Smooth muscle cell (in vitro differentiated cells): Measurements from ENCODE around the gene CDK14. TPM values are rescaled to one million over a fixed set of nuclear protein-coding genes. Genes with fewer than 3 reads are reported as not detected.

Experiments
- DNase-seq: peaks from one replicate; lab custom pipeline; 2025; ENCODE audit not compliant: unreplicated experiment; lab: John Stamatoyannopoulos, UW
- H2AFZ ChIP-seq: fragments of 200-600 bp; sonication (generic); 2 replicates; pipeline ENCODE4 v1.6.0; 2016; ENCODE audit warnings: antibody characterized with exemption, low read depth, mild to moderate bottlenecking
- H3F3A ChIP-seq: fragments of 200-600 bp; sonication (generic); 2 replicates; pipeline ENCODE4 v1.6.0; 2017; ENCODE audit warnings: antibody characterized with exemption, low read depth
- H3K27ac ChIP-seq: fragments of 200-600 bp; sonication (generic); 2 replicates; pipeline ENCODE4 v1.5.1; 2016; ENCODE audit warnings: low read depth, mild to moderate bottlenecking
- H3K27me3 ChIP-seq: fragments of 200-600 bp; sonication (generic); 2 replicates; pipeline ENCODE4 v1.6.1; 2016; ENCODE audit warnings: low read depth, mild to moderate bottlenecking
- H3K36me3 ChIP-seq: fragments of 200-600 bp; sonication (generic); 2 replicates; pipeline ENCODE4 v1.5.1; 2016; ENCODE audit warnings: low read depth
- H3K4me1 ChIP-seq: fragments of 200-600 bp; sonication (generic); 2 replicates; pipeline ENCODE4 v1.5.1; 2016; ENCODE audit warnings: low read depth
- H3K4me2 ChIP-seq: fragments of 200-600 bp; sonication (generic); 2 replicates; pipeline ENCODE4 v1.6.0; 2016; ENCODE audit warnings: mild to moderate bottlenecking
- H3K4me3 ChIP-seq: fragments of 200-600 bp; sonication (generic); 2 replicates; pipeline ENCODE4 v1.5.1; 2016; ENCODE audit warnings: mild to moderate bottlenecking
- H3K79me2 ChIP-seq: fragments of 200-600 bp; sonication (generic); 2 replicates; pipeline ENCODE4 v1.6.0; 2016; ENCODE audit warnings: low read depth, mild to moderate bottlenecking
- H3K9ac ChIP-seq: fragments of 200-600 bp; sonication (generic); 2 replicates; pipeline ENCODE4 v1.6.0; 2016; ENCODE audit warnings: low read depth
- H3K9me3 ChIP-seq: fragments of 200-600 bp; sonication (generic); replicated peaks from 2 replicates; pipeline ENCODE4 v1.5.1; 2016; ENCODE audit warnings: low read depth
- H4K20me1 ChIP-seq: fragments of 200-600 bp; sonication (generic); 2 replicates; pipeline ENCODE4 v1.6.0; 2016; ENCODE audit warnings: low read depth
- CTCF ChIP-seq: fragments of 200-600 bp; sonication (generic); IDR thresholded peaks from 2 replicates; pipeline ENCODE4 v1.5.1; 2017; ENCODE audit warnings: borderline replicate concordance, mild to moderate bottlenecking, antibody characterized with exemption; ENCODE audit not compliant: insufficient read depth, poor library complexity, severe bottlenecking
- WGBS: methylation state at CpG from one replicate; pipeline ENCODE4 v1.1.7; 2016; ENCODE audit warnings: low lambda C conversion rate; 5-methylcytosine and 5-hydroxymethylcytosine counted together
- polyA plus RNA-seq: library from polyadenylated mRNA; unstranded; fragments of >200 nt; fragmentation: Nextera tagmentation; extraction: Ambion mirVana; gene quantifications from 2 replicates; pipeline ENCODE4 v1.2.1, GENCODE V29; 2016
- total RNA-seq: library from RNA; depleted of rRNA; stranded (reverse); fragments of >200 nt; gene quantifications from 2 replicates; pipeline ENCODE4 v1.2.3, GENCODE V29; 2014

CDK14 gene
- total and polyA plus RNA-seq, 2 experiments from 2014 or later, result 4.1 to 5.3 TPM

GRCh38 chr7:91046322-91047089 lies 450.4 kb downstream of the CDK14 start:
- no peaks in the 10 kb centered on the region for H4K20me1 ChIP-seq
- no peaks in the 10 kb centered on the region for H3K36me3 ChIP-seq
- peak overlapping the region; percentile 3 for H2AFZ ChIP-seq
- 86% methylated on average over 2 of the region's 2 CpGs for WGBS
- no peaks in the 10 kb centered on the region for H3K27me3 ChIP-seq
- H3F3A ChIP-seq, result no peaks in the 10 kb centered on the region
- H3K79me2 ChIP-seq, result no peaks in the 10 kb centered on the region
- peak; percentile 52 for TF ChIP-seq CTCF
- H3K4me3 ChIP-seq, result no peak overlapping the region
- no peak overlapping the region for H3K9ac ChIP-seq
- DNase-seq, result no peak
- no peak overlapping the region for H3K27ac ChIP-seq
- H3K4me2 ChIP-seq, result no peak overlapping the region
- no peaks in the 10 kb centered on the region for H3K9me3 ChIP-seq
- no peaks in the 10 kb centered on the region for H3K4me1 ChIP-seq

- Histone ChIP-seq H3K79me2 (no peaks in the 10 kb centered on the region), H3K27me3 (no peaks in the 10 kb centered on the region), H4K20me1 (no peaks in the 10 kb centered on the region), H3F3A (no peaks in the 10 kb centered on the region), H3K9ac (no peak overlapping the region), H3K4me3 (no peak overlapping the region), H3K4me1 (no peaks in the 10 kb centered on the region), H3K36me3 (no peaks in the 10 kb centered on the region), H3K27ac (no peak overlapping the region), H3K9me3 (no peaks in the 10 kb centered on the region), H2AFZ (no peak overlapping the region), H3K4me2 (no peak overlapping the region)
- no peak for TF ChIP-seq CTCF
- 94% methylated on average over 2 of the region's 2 CpGs for WGBS
- no peak for DNase-seq
Observed at GRCh38 chr7:91047636-91048035, 451.5 kb downstream of the CDK14 start.

GRCh38 chr7:91050677-91051076 lies 454.6 kb downstream of the CDK14 start:
- no peak overlapping the region for H2AFZ ChIP-seq
- no peak overlapping the region for H3K9ac ChIP-seq
- H3K27ac ChIP-seq, result no peak overlapping the region
- no peak for TF ChIP-seq CTCF
- no peaks in the 10 kb centered on the region for H3K27me3 ChIP-seq
- no peaks in the 10 kb centered on the region for H3K9me3 ChIP-seq
- no peaks in the 10 kb centered on the region for H3K79me2 ChIP-seq
- no peak overlapping the region for H3K4me2 ChIP-seq
- no peak overlapping the region for H3K4me3 ChIP-seq
- H3K36me3 ChIP-seq, result no peaks in the 10 kb centered on the region
- no peaks in the 10 kb centered on the region for H3F3A ChIP-seq
- no peaks in the 10 kb centered on the region for H3K4me1 ChIP-seq
- WGBS, result 94% methylated on average over 2 of the region's 2 CpGs
- H4K20me1 ChIP-seq, result no peaks in the 10 kb centered on the region
- DNase-seq, result no peak

- Histone ChIP-seq H3K36me3 (no peaks in the 10 kb centered on the region), H3K79me2 (no peaks in the 10 kb centered on the region), H3K9me3 (no peaks in the 10 kb centered on the region), H3F3A (no peaks in the 10 kb centered on the region), H4K20me1 (no peaks in the 10 kb centered on the region), H3K9ac (no peak overlapping the region), H3K27ac (no peak overlapping the region), H2AFZ (no peak overlapping the region), H3K4me3 (no peak overlapping the region), H3K4me1 (no peaks in the 10 kb centered on the region), H3K27me3 (no peaks in the 10 kb centered on the region), H3K4me2 (no peak overlapping the region)
- no peak for DNase-seq
- 67% methylated on average over 3 of the region's 3 CpGs for WGBS
- TF ChIP-seq CTCF, result no peak
Observed at GRCh38 chr7:91051966-91052365, 455.8 kb downstream of the CDK14 start.
